Keratinocyte (primary cell): ENCODE measurements around the gene FNDC11.

Experiments
- CTCF ChIP-seq, 3 experiments: IDR thresholded peaks in 1 of 3; conservative IDR thresholded peaks in 1 of 3; optimal IDR thresholded peaks in 1 of 3; 2 replicates in 2 of 3; 3 replicates in 1 of 3; pipeline versions ENCODE3 to v1.5.1; 2011; ENCODE audit warnings: low read length in 3 of 3, mild to moderate bottlenecking in 3 of 3, moderate library complexity in 2 of 3, control low read depth in 1 of 3, inconsistent platforms in 1 of 3; ENCODE audit not compliant: insufficient read depth in 2 of 3; ENCODE audit errors: extremely low read depth in 1 of 3
- EZH2 ChIP-seq: IDR thresholded peaks from one replicate; pipeline ENCODE4 v1.6.1; 2012; ENCODE audit warnings: inconsistent platforms, mild to moderate bottlenecking, low read length, moderate library complexity

GRCh38 chr20:63552481-63553249 is 1.3 kb upstream of the FNDC11 start:
- TF ChIP-seq CTCF (optimal IDR thresholded peaks at IDR 0.05 in 1 of 3, IDR thresholded peaks at IDR 0.05 in 1 of 3, conservative IDR thresholded peaks at IDR 0.05 in 1 of 3; ENCODE audit: extremely low read depth in 1 of 3, insufficient read depth in 2 of 3, low read length in 3 of 3) (no peak), EZH2 (no peak)
